Upper lobe of left lung (tissue), 6 donors: ENCODE measurements around the gene PFKFB1. TPM values are rescaled to one million over a fixed set of nuclear protein-coding genes. Genes with fewer than 3 reads are reported as not detected.

Experiments used
- ATAC-seq, 2 donors: fragments of 200-7000 bp; cut with Tn5 transposase; one replicate each; pipeline ENCODE4 v1.9.1; 2022; ENCODE audit warnings: mild to moderate bottlenecking in 2 of 2, moderate library complexity in 2 of 2; ENCODE audit not compliant: low FRiP score in 2 of 2
- DNase-seq, 2 donors: peaks; one replicate each; pipeline ENCODE4 v3.0.0-alpha.2; 2019 to 2020
- H3K27ac ChIP-seq, 4 donors: fragments of 200-600 bp; sonication (generic); one replicate each; pipeline ENCODE4 v1.5.1; 2016 to 2019
- H3K27me3 ChIP-seq, 4 donors: fragments of 200-600 bp; sonication (generic); one replicate each; pipeline ENCODE4 v1.5.1; 2017 to 2019
- H3K36me3 ChIP-seq, 4 donors: fragments of 200-600 bp; sonication (generic); one replicate each; pipeline ENCODE4 v1.5.1; 2016 to 2019
- H3K4me1 ChIP-seq, 4 donors: fragments of 200-600 bp; sonication (generic); one replicate each; pipeline ENCODE4 v1.5.1; 2018 to 2019
- H3K4me3 ChIP-seq, 4 donors: fragments of 200-600 bp; sonication (generic); one replicate each; pipeline ENCODE4 v1.5.1; 2017 to 2019; ENCODE audit warnings: mild to moderate bottlenecking in 2 of 4, moderate library complexity in 1 of 4
- H3K9me3 ChIP-seq, 4 donors: fragments of 200-600 bp; sonication (generic); one replicate each; pipeline ENCODE4 v1.5.1; 2018 to 2019
- EP300 ChIP-seq, 4 donors: sonication (generic); formaldehyde crosslinking; IDR thresholded peaks; one replicate each; pipeline ENCODE4 v1.5.1; 2017; ENCODE audit warnings: antibody characterized with exemption in 4 of 4, control low read depth in 2 of 4
- POLR2A ChIP-seq, 4 donors: fragments of 450-650 bp; IDR thresholded peaks; one replicate each; pipeline ENCODE4 v1.5.1; 2016 to 2017; ENCODE audit warnings: antibody characterized with exemption in 4 of 4, mild to moderate bottlenecking in 2 of 4
- POLR2AphosphoS5 ChIP-seq, 2 donors: sonication (generic); formaldehyde crosslinking; IDR thresholded peaks; one replicate each; pipeline ENCODE4 v1.5.1; 2017; ENCODE audit warnings: antibody characterized with exemption in 2 of 2
- WGBS, 2 donors: methylation state at CpG; one replicate each; pipeline ENCODE4 v1.1.5; 2017 to 2018; 5-methylcytosine and 5-hydroxymethylcytosine counted together
- total RNA-seq, 6 donors: library from RNA; depleted of rRNA in 4 of 6; stranded (reverse); fragments of >200 nt in 4 of 6; gene quantifications; one replicate each; pipeline versions ENCODE4 v1.1.0 to v1.2.1, GENCODE V29; 2016 to 2021
- TF ChIP-seq, protein P1 (sequence below), 6 experiments: fragments of 450-650 bp in 4 of 6; fragments of 200-600 bp in 2 of 6; sonication (generic) in 2 of 6; IDR thresholded peaks; one replicate each; pipeline ENCODE4 v1.5.1; 2016 to 2019; ENCODE audit warnings: antibody characterized with exemption in 6 of 6
- donor health status: DM: no; HTN: no; CAD: no; lungs with moderate emphysema.
- donor health status: DM: no; HTN: yes; CAD: no; lungs with severe emphysema.

The PFKFB1 gene
- total RNA-seq, 6 donors from 2014 or later: 0.31 to 0.33 TPM; not detected in 4

DNA sequence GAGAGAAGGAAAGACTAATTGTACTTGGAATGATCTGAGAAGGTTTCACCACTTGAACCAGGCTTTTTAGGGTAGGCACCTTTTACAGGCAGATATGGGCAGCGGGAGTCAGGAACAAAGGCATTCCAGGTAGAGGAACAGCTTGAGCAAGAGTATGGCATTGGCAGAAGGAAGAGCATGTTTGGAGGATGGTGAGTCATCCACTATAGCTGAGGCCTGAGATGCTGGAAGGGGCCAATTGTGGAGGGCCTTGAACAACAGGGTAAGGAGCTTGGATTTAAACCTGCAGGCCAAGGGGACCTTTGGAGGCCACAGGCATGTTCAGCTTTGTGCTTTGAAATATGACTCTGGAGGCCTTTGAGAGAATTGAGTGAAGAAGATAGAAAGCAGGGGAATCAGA lies 32.2 kb downstream of the PFKFB1 start:
- no peak overlapping the region for H3K27ac ChIP-seq
- H3K36me3 ChIP-seq: no peaks in the 10 kb centered on the region
- TF ChIP-seq, protein P1, sequence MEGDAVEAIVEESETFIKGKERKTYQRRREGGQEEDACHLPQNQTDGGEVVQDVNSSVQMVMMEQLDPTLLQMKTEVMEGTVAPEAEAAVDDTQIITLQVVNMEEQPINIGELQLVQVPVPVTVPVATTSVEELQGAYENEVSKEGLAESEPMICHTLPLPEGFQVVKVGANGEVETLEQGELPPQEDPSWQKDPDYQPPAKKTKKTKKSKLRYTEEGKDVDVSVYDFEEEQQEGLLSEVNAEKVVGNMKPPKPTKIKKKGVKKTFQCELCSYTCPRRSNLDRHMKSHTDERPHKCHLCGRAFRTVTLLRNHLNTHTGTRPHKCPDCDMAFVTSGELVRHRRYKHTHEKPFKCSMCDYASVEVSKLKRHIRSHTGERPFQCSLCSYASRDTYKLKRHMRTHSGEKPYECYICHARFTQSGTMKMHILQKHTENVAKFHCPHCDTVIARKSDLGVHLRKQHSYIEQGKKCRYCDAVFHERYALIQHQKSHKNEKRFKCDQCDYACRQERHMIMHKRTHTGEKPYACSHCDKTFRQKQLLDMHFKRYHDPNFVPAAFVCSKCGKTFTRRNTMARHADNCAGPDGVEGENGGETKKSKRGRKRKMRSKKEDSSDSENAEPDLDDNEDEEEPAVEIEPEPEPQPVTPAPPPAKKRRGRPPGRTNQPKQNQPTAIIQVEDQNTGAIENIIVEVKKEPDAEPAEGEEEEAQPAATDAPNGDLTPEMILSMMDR (IDR thresholded peaks at IDR 0.05): no peak
- TF ChIP-seq EP300 (IDR thresholded peaks at IDR 0.05) (no peak), POLR2AphosphoS5 (IDR thresholded peaks at IDR 0.05) (no peak), POLR2A (IDR thresholded peaks at IDR 0.05) (no peak)
- DNase-seq: no peak
- H3K4me1 ChIP-seq: no peaks in the 10 kb centered on the region
- no peaks in the 10 kb centered on the region for H3K9me3 ChIP-seq
- no peak overlapping the region for H3K4me3 ChIP-seq
- WGBS, 2 donors: 78 to 94% methylated on average over 1 of the region's 1 CpG
- no peak for ATAC-seq
- H3K27me3 ChIP-seq: no peaks in the 10 kb centered on the region

GRCh38 chrX:54950730-54951375 lies 43.1 kb downstream of the PFKFB1 start:
- ATAC-seq (no peak), DNase-seq (no peak)
- 73 to 83% methylated on average over 1 to 8 of the region's 8 CpGs for WGBS, 2 donors
- Histone ChIP-seq H3K27ac (no peak overlapping the region), H3K9me3 (no peaks in the 10 kb centered on the region), H3K4me3 (no peak overlapping the region), H3K36me3 (no peaks in the 10 kb centered on the region), H3K27me3 (no peaks in the 10 kb centered on the region), H3K4me1 (no peaks in the 10 kb centered on the region)
- TF ChIP-seq, protein P1 (IDR thresholded peaks at IDR 0.05): no peak
- TF ChIP-seq EP300 (IDR thresholded peaks at IDR 0.05) (no peak), POLR2AphosphoS5 (IDR thresholded peaks at IDR 0.05) (no peak), POLR2A (IDR thresholded peaks at IDR 0.05) (no peak)

- no peaks in the 10 kb centered on the region for H3K27me3 ChIP-seq
- no peaks in the 10 kb centered on the region for H3K36me3 ChIP-seq
- no peak for ATAC-seq
- TF ChIP-seq, protein P1 (IDR thresholded peaks at IDR 0.05): no peak
- no peak for TF ChIP-seq EP300 (IDR thresholded peaks at IDR 0.05)
- no peak for TF ChIP-seq POLR2AphosphoS5 (IDR thresholded peaks at IDR 0.05)
- DNase-seq: no peak
- no peak overlapping the region for H3K27ac ChIP-seq
- H3K9me3 ChIP-seq: no peaks in the 10 kb centered on the region
- no peak overlapping the region for H3K4me3 ChIP-seq
- WGBS, 2 donors: 86 to 88% methylated on average over 1 to 6 of the region's 6 CpGs
- H3K4me1 ChIP-seq: no peaks in the 10 kb centered on the region
Observed at GRCh38 chrX:54945224-54945623, 48.8 kb downstream of the PFKFB1 start.

- Histone ChIP-seq H3K4me1 (no peaks in the 10 kb centered on the region), H3K4me3 (no peak overlapping the region), H3K27ac (no peak overlapping the region), H3K9me3 (no peaks in the 10 kb centered on the region), H3K27me3 (no peaks in the 10 kb centered on the region), H3K36me3 (no peaks in the 10 kb centered on the region)
- TF ChIP-seq EP300 (IDR thresholded peaks at IDR 0.05) (no peak), POLR2AphosphoS5 (IDR thresholded peaks at IDR 0.05) (no peak), POLR2A (IDR thresholded peaks at IDR 0.05) (no peak)
- TF ChIP-seq, protein P1 (IDR thresholded peaks at IDR 0.05): no peak
- no peak for ATAC-seq
- no peak for DNase-seq
Observed at GRCh38 chrX:54944816-54945215, 49.2 kb downstream of the PFKFB1 start.

DNA sequence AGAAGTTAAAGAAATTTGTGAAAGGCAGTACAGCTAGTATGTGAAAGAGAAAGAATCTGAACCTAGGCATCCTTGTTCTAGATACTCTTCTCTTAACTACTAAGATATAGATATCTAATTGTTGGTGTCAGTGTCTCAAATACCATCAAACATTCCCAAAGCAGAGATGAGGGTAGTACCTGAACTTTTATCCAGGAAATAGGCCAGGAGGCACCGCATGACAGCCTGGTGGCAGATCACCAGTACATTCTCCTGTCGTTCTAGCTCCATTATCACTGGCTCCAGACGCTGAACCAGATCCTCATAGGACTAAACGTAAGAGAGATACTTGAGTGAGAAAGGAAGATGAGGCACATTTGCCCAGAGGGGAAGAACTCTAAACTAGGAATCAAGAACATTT lies 56.6 kb downstream of the PFKFB1 start:
- TF ChIP-seq EP300 (IDR thresholded peaks at IDR 0.05) (no peak), POLR2AphosphoS5 (IDR thresholded peaks at IDR 0.05) (no peak), POLR2A (IDR thresholded peaks at IDR 0.05) (no peak)
- TF ChIP-seq, protein P1 (IDR thresholded peaks at IDR 0.05): no peak
- H3K27me3 ChIP-seq: no peaks in the 10 kb centered on the region
- 88 to 89% methylated on average over 4 of the region's 4 CpGs for WGBS, 2 donors

More for the DNA sequence above, 56.6 kb downstream of the PFKFB1 start:
- no peak overlapping the region for H3K4me3 ChIP-seq
- H3K9me3 ChIP-seq: no peaks in the 10 kb centered on the region
- H3K27ac ChIP-seq: no peak overlapping the region
- ATAC-seq: no peak
- no peaks in the 10 kb centered on the region for H3K36me3 ChIP-seq
- no peaks in the 10 kb centered on the region for H3K4me1 ChIP-seq
- no peak for DNase-seq
